T-helper 1 cell treated with Interleukin-12 subunit alpha and Interleukin-12 subunit beta and Interleukin-4 antibody, amounts not matched to agents 30 μg/mL and 1 μg/mL, for 36 hours (primary cell): Measurements from ENCODE around the gene MRFAP1L1.
"Not testable (repeated sequence)": the region's sequence is repeated elsewhere in the genome, so short reads cannot be mapped to it uniquely, and the experiment has no call there.

ENCODE experiments used
- H3K27ac Mint-ChIP-seq: one replicate; pipeline ENCODE4 v1.8.0; 2021; ENCODE audit warnings: mild to moderate bottlenecking, mixed read lengths
- H3K27me3 Mint-ChIP-seq: one replicate; pipeline ENCODE4 v1.8.0; 2021; ENCODE audit warnings: low read depth, mixed read lengths
- H3K36me3 Mint-ChIP-seq: one replicate; pipeline ENCODE4 v1.8.0; 2021; ENCODE audit warnings: low read depth, mixed read lengths
- H3K4me1 Mint-ChIP-seq: one replicate; pipeline ENCODE4 v1.8.0; 2021; ENCODE audit warnings: low read depth, mixed read lengths
- H3K4me3 Mint-ChIP-seq: one replicate; pipeline ENCODE4 v1.8.0; 2021; ENCODE audit warnings: mild to moderate bottlenecking, moderate library complexity, mixed read lengths
- H3K9me3 Mint-ChIP-seq: one replicate; pipeline ENCODE4 v1.8.0; 2021; ENCODE audit warnings: mixed read lengths

MRFAP1L1 gene

GRCh38 chr4:6709230-6710114, at the start of gene MRFAP1L1:
TSS of gene MRFAP1L1 (minus strand) at chr4:6709865. CDS start at chr4:6709629, 236 bp downstream.
- Mint-ChIP-seq H3K27ac (peak within 1 kb of the TSS; percentile 95), H3K27me3 (peaks cover 6% of the 10 kb centered on the region), H3K4me1 (peaks cover 47% of the 10 kb centered on the region), H3K36me3 (peaks cover 48% of the 10 kb centered on the region), H3K4me3 (peak within 1 kb of the TSS; percentile 99), H3K9me3 (peaks cover 9% of the 10 kb centered on the region)

- no peaks in the 10 kb centered on the region for H3K9me3 Mint-ChIP-seq
- H3K27me3 Mint-ChIP-seq = no peaks in the 10 kb centered on the region
- no peaks in the 10 kb centered on the region for H3K4me1 Mint-ChIP-seq
- no peak overlapping the region for H3K27ac Mint-ChIP-seq
- no peaks in the 10 kb centered on the region for H3K36me3 Mint-ChIP-seq
- H3K4me3 Mint-ChIP-seq = no peak overlapping the region
Observed at GRCh38 chr4:6758728-6759127, 49.1 kb upstream of the MRFAP1L1 start.

GRCh38 chr4:6756345-6756744, 46.7 kb upstream of the MRFAP1L1 start:
- not testable (repeated sequence) for H3K4me3 Mint-ChIP-seq, H3K4me1 Mint-ChIP-seq, H3K27ac Mint-ChIP-seq, H3K27me3 Mint-ChIP-seq, H3K9me3 Mint-ChIP-seq, H3K36me3 Mint-ChIP-seq

GRCh38 chr4:6755088-6755753, 45.6 kb upstream of the MRFAP1L1 start:
- Mint-ChIP-seq H3K27me3 (no peaks in the 10 kb centered on the region), H3K36me3 (no peaks in the 10 kb centered on the region), H3K27ac (no peak overlapping the region), H3K9me3 (no peaks in the 10 kb centered on the region), H3K4me3 (no peak overlapping the region), H3K4me1 (peaks cover 8% of the 10 kb centered on the region)

GRCh38 chr4:6754481-6755087, 44.9 kb upstream of the MRFAP1L1 start:
- Mint-ChIP-seq H3K27me3 (no peaks in the 10 kb centered on the region), H3K9me3 (no peaks in the 10 kb centered on the region), H3K36me3 (no peaks in the 10 kb centered on the region), H3K4me3 (no peak overlapping the region), H3K27ac (no peak overlapping the region), H3K4me1 (peaks cover 8% of the 10 kb centered on the region)

GRCh38 chr4:6753891-6754290, 44.2 kb upstream of the MRFAP1L1 start:
- H3K4me3 Mint-ChIP-seq = no peak overlapping the region
- peaks cover 8% of the 10 kb centered on the region for H3K4me1 Mint-ChIP-seq
- H3K27ac Mint-ChIP-seq = no peak overlapping the region
- no peaks in the 10 kb centered on the region for H3K9me3 Mint-ChIP-seq
- no peaks in the 10 kb centered on the region for H3K27me3 Mint-ChIP-seq
- no peaks in the 10 kb centered on the region for H3K36me3 Mint-ChIP-seq

- Mint-ChIP-seq H3K4me1 (peaks cover 8% of the 10 kb centered on the region), H3K36me3 (no peaks in the 10 kb centered on the region), H3K9me3 (no peaks in the 10 kb centered on the region), H3K27me3 (no peaks in the 10 kb centered on the region), H3K27ac (no peak overlapping the region), H3K4me3 (no peak overlapping the region)
Observed at GRCh38 chr4:6753103-6753560, 43.5 kb upstream of the MRFAP1L1 start.

- no peaks in the 10 kb centered on the region for H3K27me3 Mint-ChIP-seq
- H3K4me3 Mint-ChIP-seq = no peak overlapping the region
- H3K4me1 Mint-ChIP-seq = peaks cover 8% of the 10 kb centered on the region
Observed at GRCh38 chr4:6752486-6752829, 42.8 kb upstream of the MRFAP1L1 start.

GRCh38 chr4:6751611-6752485, 42.2 kb upstream of the MRFAP1L1 start:
- Mint-ChIP-seq H3K4me3 (peak overlapping the region; percentile 54), H3K4me1 (peaks cover 8% of the 10 kb centered on the region), H3K36me3 (no peaks in the 10 kb centered on the region)

More at GRCh38 chr4:6752486-6752829, 42.8 kb upstream of the MRFAP1L1 start:
- Mint-ChIP-seq H3K36me3 (no peaks in the 10 kb centered on the region), H3K9me3 (no peaks in the 10 kb centered on the region), H3K27ac (peak overlapping the region; percentile 13)

GRCh38 chr4:6750286-6751221, 40.9 kb upstream of the MRFAP1L1 start:
- H3K36me3 Mint-ChIP-seq = no peaks in the 10 kb centered on the region
- H3K9me3 Mint-ChIP-seq = no peaks in the 10 kb centered on the region
- peaks cover 8% of the 10 kb centered on the region for H3K4me1 Mint-ChIP-seq
- H3K27ac Mint-ChIP-seq = peak overlapping the region; percentile 52
- peaks cover 5% of the 10 kb centered on the region for H3K27me3 Mint-ChIP-seq
- no peak overlapping the region for H3K4me3 Mint-ChIP-seq

More at GRCh38 chr4:6751611-6752485, 42.2 kb upstream of the MRFAP1L1 start:
- Mint-ChIP-seq H3K9me3 (no peaks in the 10 kb centered on the region), H3K27me3 (no peaks in the 10 kb centered on the region), H3K27ac (peak overlapping the region; percentile 52)

- no peaks in the 10 kb centered on the region for H3K9me3 Mint-ChIP-seq
- H3K4me1 Mint-ChIP-seq = peaks cover 8% of the 10 kb centered on the region
- no peak overlapping the region for H3K27ac Mint-ChIP-seq
- H3K4me3 Mint-ChIP-seq = no peak overlapping the region
- peaks cover 5% of the 10 kb centered on the region for H3K27me3 Mint-ChIP-seq
- H3K36me3 Mint-ChIP-seq = no peaks in the 10 kb centered on the region
Observed at GRCh38 chr4:6749340-6750171, 39.9 kb upstream of the MRFAP1L1 start.

- Mint-ChIP-seq H3K27me3 (peaks cover 5% of the 10 kb centered on the region), H3K4me1 (peaks cover 8% of the 10 kb centered on the region), H3K9me3 (no peaks in the 10 kb centered on the region), H3K36me3 (no peaks in the 10 kb centered on the region), H3K4me3 (no peak overlapping the region), H3K27ac (no peak overlapping the region)
Observed at GRCh38 chr4:6748286-6748685, 38.6 kb upstream of the MRFAP1L1 start.
